Kidney epithelial cell (primary cell): Measurements from ENCODE around the gene BTBD9. TPM values are rescaled to one million over a fixed set of nuclear protein-coding genes. Genes with fewer than 3 reads are reported as not detected.

Source experiments
- DNase-seq: peaks from one replicate; pipeline ENCODE4 v3.0.0-alpha.2; 2010; ENCODE audit warnings: low read depth
- H3K27me3 ChIP-seq: 2 replicates; pipeline ENCODE4 v1.6.0; 2011; ENCODE audit warnings: low read length; ENCODE audit not compliant: control insufficient read depth, insufficient read depth
- H3K36me3 ChIP-seq: 2 replicates; pipeline ENCODE4 v1.5.1; 2011; ENCODE audit warnings: low read length; ENCODE audit not compliant: control insufficient read depth, insufficient read depth
- H3K4me3 ChIP-seq: 2 replicates; pipeline ENCODE4 v1.5.1; 2011; ENCODE audit warnings: low read depth, mild to moderate bottlenecking, control low read depth, low read length
- total RNA-seq: library from RNA; depleted of rRNA; stranded (reverse); fragments of >200 nt; gene quantifications from 2 replicates; pipeline ENCODE4 v1.2.3, GENCODE V29; 2015
- TF ChIP-seq, protein P1 (sequence below): IDR thresholded peaks from 2 replicates; pipeline ENCODE4 v1.5.1; 2011; ENCODE audit warnings: mild to moderate bottlenecking, moderate library complexity, low read length, control low read depth, inconsistent platforms; ENCODE audit not compliant: insufficient read depth, poor library complexity, severe bottlenecking

BTBD9 gene
- total RNA-seq, 1 donor from 2014 or later = 7.3 TPM

DNA sequence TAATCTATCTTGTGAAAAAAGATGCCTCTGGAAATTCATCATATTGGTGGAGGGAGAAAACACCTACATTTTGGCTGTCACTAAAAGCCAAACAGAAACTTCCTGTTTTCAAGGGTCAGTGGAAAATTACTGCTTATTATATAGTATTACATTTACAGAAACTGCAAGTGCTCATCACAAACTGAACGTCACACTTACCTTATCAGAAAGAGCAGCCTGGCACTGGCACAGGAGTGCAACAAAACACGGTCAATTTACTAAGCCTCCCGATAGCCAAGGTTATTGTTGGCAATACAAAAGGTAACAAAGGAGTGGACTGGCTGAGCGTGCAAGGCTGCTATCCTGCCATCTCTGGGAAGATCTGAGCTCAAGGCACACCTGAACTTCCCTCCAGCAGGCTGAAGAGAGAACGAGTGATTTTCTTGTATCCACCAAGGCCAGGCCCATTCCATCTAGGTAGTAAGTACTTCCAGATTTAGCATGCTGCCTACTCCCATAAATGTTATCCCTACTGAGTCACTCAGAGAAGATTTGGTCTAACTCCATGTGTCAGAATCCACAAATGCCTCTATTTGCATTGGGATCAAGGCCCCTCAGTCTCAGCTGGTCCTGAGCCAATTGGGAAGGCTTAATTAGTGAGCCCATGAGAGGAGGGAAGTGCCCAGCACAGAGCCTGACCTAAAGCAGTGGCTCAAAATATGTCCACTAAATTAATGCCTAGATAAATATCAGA lies 399.8 kb downstream of the BTBD9 start:
- TF ChIP-seq, protein P1, sequence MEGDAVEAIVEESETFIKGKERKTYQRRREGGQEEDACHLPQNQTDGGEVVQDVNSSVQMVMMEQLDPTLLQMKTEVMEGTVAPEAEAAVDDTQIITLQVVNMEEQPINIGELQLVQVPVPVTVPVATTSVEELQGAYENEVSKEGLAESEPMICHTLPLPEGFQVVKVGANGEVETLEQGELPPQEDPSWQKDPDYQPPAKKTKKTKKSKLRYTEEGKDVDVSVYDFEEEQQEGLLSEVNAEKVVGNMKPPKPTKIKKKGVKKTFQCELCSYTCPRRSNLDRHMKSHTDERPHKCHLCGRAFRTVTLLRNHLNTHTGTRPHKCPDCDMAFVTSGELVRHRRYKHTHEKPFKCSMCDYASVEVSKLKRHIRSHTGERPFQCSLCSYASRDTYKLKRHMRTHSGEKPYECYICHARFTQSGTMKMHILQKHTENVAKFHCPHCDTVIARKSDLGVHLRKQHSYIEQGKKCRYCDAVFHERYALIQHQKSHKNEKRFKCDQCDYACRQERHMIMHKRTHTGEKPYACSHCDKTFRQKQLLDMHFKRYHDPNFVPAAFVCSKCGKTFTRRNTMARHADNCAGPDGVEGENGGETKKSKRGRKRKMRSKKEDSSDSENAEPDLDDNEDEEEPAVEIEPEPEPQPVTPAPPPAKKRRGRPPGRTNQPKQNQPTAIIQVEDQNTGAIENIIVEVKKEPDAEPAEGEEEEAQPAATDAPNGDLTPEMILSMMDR = no peak
- H3K27me3 ChIP-seq = no peaks in the 10 kb centered on the region
- H3K4me3 ChIP-seq = no peak overlapping the region
- no peak for DNase-seq
- no peaks in the 10 kb centered on the region for H3K36me3 ChIP-seq

DNA sequence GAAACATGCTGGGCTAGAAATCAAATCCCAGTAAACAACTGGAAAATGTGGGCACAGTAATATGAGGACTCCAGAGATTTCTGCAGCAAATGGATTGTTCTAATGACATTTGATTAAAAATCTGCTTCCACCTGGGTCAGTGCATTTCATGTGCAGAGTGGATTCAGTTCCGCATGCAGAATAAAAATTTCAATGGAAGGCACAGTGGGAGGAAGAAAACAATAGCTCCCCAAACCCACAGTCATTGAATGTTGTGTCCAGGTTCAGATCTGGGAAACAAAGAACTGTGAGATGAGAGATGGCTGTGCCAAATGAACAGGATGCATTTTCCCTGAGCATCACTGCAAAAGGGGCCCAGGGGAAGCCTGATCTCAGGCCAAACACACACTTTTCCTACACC lies 403.1 kb downstream of the BTBD9 start:
- DNase-seq = no peak
- no peaks in the 10 kb centered on the region for H3K27me3 ChIP-seq
- no peaks in the 10 kb centered on the region for H3K36me3 ChIP-seq
- no peak overlapping the region for H3K4me3 ChIP-seq
- TF ChIP-seq, protein P1 = no peak

DNA sequence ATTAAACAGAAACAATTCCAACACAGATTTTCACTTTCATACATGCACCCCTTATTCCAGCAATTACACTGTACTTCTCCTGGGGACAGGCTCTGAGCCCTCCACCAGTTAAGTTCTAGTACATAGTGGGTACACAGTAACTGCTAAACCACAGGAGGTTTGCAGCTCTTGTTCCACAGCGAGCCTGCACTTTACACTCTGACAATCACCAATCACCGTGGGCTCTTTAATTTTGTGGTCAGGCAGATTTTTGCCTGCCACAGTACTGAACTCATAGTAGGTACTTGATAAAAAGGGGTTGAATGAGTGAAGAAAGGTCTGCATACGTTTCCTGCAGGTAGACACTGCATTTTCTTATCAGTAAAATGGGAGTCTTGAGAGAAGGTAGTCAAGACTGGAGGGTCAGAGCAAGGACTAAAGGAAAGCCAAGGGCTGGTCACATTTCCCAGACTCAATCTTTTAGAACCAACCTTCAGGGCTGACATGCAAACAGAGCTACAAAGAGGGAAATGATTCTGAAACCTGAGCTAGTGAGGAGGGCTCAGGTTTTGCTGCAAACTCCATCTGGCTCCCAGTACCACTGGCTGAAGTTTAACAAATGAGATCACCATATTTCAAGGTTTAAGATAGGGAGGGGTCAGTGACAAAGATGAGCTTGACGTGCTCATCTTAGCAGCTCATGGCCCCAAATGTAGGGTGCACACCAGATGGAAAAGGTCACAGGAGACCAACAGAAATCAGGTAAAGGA lies 404.6 kb downstream of the BTBD9 start:
- Histone ChIP-seq H3K36me3 (no peaks in the 10 kb centered on the region), H3K27me3 (no peaks in the 10 kb centered on the region), H3K4me3 (no peak overlapping the region)
- no peak for DNase-seq
- TF ChIP-seq, protein P1 = no peak

DNA sequence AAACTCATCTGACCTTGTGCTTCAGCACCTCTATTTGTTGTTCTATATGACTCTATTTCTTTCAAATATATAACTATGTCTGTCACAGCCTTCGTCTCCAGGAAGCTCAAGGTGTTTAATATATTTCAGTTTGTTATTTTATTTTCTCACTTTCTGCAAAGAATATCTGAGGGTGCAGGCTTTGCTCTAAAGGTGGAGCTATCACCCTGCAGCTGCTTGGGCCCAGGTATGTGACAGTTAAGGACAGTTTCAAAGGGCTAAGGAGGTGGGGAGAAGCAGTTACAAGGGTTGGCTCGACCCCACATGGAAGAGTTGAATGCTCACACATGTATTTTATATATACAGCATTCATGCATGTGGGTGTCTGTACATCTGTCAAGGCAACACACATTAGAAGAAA lies 405.6 kb downstream of the BTBD9 start:
- TF ChIP-seq, protein P1 = no peak
- H3K27me3 ChIP-seq = no peaks in the 10 kb centered on the region
- no peaks in the 10 kb centered on the region for H3K36me3 ChIP-seq
- no peak overlapping the region for H3K4me3 ChIP-seq
- no peak for DNase-seq

DNA sequence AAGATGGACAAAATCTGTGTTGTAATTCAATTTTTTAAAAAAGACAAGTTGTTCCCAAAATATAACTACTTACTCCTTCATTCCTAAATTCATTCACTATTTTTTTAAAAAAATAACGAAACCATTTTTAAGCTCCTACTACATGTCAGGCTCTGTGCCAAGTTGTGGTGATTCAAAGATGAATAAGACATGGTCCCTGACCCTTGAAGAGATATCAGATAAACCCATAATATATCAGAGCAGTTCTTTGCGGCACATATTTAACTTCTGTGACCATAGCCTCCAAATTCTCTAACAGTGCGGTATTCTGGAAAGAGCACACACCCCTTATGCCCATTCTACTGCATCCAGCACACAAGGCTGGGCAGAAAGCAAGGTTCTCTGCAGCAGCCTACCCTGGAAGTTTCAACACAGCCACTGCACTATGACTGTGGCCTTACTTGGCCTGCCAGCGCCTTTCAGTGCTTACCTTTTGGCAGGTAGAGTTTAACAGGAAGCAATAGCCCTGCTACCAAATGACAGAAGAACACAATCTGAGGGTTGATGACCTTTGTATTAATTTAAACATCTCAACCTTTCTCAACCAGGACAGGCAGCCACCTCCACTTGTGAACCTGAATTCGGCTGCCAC lies 406.5 kb downstream of the BTBD9 start:
- H3K27me3 ChIP-seq = no peaks in the 10 kb centered on the region
- no peak for DNase-seq
- TF ChIP-seq, protein P1 = no peak

More for the DNA sequence above, 406.5 kb downstream of the BTBD9 start:
- H3K4me3 ChIP-seq = no peak overlapping the region
- no peaks in the 10 kb centered on the region for H3K36me3 ChIP-seq
